IPS DF 4.7 (cell line): Measurements from ENCODE around the gene ALG14.
"Not testable (repeated sequence)": the region's sequence is repeated elsewhere in the genome, so short reads cannot be mapped to it uniquely, and the experiment has no call there.

ENCODE experiments used
- DNase-seq: peaks from one replicate; pipeline ENCODE4 v3.0.0-alpha.2; 2013; ENCODE audit warnings: low spot score; ENCODE audit errors: extremely low read depth

The ALG14 gene

GRCh38 chr1:95012389-95012788 lies 60.4 kb downstream of the ALG14 start:
- no peak for DNase-seq

GRCh38 chr1:95010158-95010557 lies 62.6 kb downstream of the ALG14 start:
- DNase-seq, result no peak

- no peak for DNase-seq
Measured at GRCh38 chr1:95007687-95008086, 65.1 kb downstream of the ALG14 start.

- DNase-seq, result no peak
Measured at GRCh38 chr1:95006681-95007080, 66.1 kb downstream of the ALG14 start.

GRCh38 chr1:95005584-95005983 lies 67.2 kb downstream of the ALG14 start:
- DNase-seq, result no peak

GRCh38 chr1:95004013-95004412 lies 68.7 kb downstream of the ALG14 start:
- DNase-seq, result no peak

GRCh38 chr1:95003433-95003738 lies 69.4 kb downstream of the ALG14 start:
- DNase-seq, result no peak

GRCh38 chr1:95002540-95003432 lies 70.0 kb downstream of the ALG14 start:
- DNase-seq, result no peak

- DNase-seq, result no peak
Measured at GRCh38 chr1:95002164-95002539, 70.6 kb downstream of the ALG14 start.

- DNase-seq, result no peak
Measured at GRCh38 chr1:94999456-95000131, 73.2 kb downstream of the ALG14 start.

GRCh38 chr1:94998748-94999147 lies 74.0 kb downstream of the ALG14 start:
- DNase-seq, result no peak

GRCh38 chr1:94998114-94998513 lies 74.6 kb downstream of the ALG14 start:
- DNase-seq, result no peak

GRCh38 chr1:94995536-94995935 lies 77.2 kb downstream of the ALG14 start:
- DNase-seq, result not testable (repeated sequence)

- DNase-seq, result no peak
Measured at GRCh38 chr1:94994805-94995204, 77.9 kb downstream of the ALG14 start.

- no peak for DNase-seq
Measured at GRCh38 chr1:94993931-94994645, 78.7 kb downstream of the ALG14 start.

GRCh38 chr1:94992863-94993563 lies 79.7 kb downstream of the ALG14 start:
- no peak for DNase-seq

- DNase-seq, result no peak
Measured at GRCh38 chr1:94992161-94992560, 80.6 kb downstream of the ALG14 start.

- no peak for DNase-seq
Measured at GRCh38 chr1:94989911-94990473, 82.8 kb downstream of the ALG14 start.

- no peak for DNase-seq
Measured at GRCh38 chr1:94989398-94989797, 83.4 kb downstream of the ALG14 start.

GRCh38 chr1:94988356-94988755 lies 84.4 kb downstream of the ALG14 start:
- DNase-seq, result no peak

GRCh38 chr1:94986783-94987182 lies 86.0 kb downstream of the ALG14 start:
- DNase-seq, result no peak
